ENCODE measurements around the gene NUP210L.

DNA sequence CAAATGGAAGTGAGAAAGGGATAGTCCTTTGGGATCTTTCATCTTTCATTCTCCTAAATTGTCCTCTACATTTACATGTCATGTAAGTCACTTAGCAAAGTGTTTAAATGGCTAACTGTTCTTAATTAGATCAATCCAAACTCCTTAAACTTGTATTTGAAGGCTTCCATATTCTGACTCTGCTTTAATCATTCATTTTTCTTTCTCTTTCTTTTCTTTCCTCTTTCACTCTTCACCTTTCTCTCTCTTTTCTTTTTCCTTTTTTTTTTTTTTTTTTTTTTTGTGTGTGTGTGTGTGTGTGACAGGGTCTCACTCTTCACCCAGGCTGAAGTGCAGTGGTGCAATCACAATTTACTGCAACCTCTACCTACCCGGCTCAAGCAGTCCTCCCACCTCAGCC lies 92.6 kb downstream of the NUP210L start:
- TF ChIP-seq, protein P1, sequence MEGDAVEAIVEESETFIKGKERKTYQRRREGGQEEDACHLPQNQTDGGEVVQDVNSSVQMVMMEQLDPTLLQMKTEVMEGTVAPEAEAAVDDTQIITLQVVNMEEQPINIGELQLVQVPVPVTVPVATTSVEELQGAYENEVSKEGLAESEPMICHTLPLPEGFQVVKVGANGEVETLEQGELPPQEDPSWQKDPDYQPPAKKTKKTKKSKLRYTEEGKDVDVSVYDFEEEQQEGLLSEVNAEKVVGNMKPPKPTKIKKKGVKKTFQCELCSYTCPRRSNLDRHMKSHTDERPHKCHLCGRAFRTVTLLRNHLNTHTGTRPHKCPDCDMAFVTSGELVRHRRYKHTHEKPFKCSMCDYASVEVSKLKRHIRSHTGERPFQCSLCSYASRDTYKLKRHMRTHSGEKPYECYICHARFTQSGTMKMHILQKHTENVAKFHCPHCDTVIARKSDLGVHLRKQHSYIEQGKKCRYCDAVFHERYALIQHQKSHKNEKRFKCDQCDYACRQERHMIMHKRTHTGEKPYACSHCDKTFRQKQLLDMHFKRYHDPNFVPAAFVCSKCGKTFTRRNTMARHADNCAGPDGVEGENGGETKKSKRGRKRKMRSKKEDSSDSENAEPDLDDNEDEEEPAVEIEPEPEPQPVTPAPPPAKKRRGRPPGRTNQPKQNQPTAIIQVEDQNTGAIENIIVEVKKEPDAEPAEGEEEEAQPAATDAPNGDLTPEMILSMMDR (IDR thresholded peaks at IDR 0.05): no peak
- no peak for TF ChIP-seq POLR2A (IDR thresholded peaks at IDR 0.05)
